CD4-positive, alpha-beta T cell treated with Interleukin-6 for 4 hours (primary cell): ENCODE data around the gene HSPA5.

Source experiments
- DNase-seq: peaks from one replicate; pipeline ENCODE4 v3.0.0-alpha.2; 2020; ENCODE audit warnings: mixed read lengths

Gene HSPA5

DNA sequence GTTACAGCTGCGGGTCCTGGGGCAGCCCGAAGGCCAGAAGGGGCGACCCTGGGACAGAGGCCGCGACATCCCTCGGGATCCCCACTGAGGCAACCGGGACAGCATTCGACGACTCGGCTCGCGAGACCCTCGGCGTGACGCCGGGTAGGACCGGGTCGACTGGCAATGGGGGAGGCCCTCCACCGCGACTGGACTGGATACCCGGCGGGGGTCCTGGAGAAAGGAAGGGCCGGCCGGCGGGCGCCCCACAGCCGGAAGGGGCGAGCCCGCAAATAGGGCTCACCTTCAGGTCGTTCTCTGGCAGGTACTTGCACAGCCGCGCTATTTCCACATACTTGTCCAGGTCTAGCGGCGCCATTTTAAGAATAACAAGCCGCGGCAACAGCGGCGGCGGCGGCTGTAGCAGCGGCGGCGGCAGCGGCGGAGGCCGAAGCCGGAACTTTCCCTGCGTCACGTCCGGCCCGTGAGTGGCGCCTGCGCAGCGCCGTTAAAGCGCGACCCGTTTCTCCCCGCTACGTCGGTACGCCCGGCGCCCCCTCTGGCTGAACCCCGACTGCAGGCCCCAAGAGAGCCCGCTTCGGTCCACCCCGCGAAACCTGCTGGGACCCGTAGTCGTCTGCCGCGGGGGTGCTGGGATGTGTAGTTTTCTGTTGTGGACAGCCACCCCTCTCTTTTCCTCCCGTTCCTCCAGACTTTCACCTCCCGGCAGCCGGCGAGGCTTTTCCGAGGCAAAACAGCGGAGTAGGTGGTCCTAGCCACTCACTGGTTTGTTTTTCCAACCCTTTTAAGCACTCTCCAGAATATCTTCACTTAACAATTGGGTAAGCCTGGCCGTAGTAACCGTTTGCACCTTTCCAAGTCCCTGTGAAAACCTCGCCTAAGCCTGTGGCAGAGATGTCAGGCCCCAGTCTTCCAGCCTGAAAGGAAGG is 51.5 kb downstream of the HSPA5 start, which contains the start of gene PPP6C:
Gene PPP6C, minus strand, starts transcription at position 443 of the 929 bp plus-strand sequence. Its CDS starts 85 bp downstream, at position 358.
- peak; percentile 98 for DNase-seq

DNA sequence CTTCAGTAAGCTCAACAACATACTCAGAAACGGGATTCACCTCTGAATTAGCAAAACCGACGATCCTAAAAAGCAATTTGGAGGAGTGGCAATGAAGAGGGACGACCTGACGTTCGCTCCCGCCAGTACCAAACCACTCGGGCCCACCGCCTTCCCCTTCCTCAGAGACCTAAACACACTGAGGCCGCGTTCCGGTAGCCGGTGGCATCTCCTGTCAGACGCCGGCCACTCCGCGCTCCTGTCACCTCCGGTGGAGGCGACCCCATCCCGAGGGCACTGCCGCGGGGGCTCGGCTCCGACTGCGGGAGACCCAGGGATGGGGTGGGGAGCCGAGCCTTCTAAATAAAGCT is 52.2 kb downstream of the HSPA5 start:
- peak; percentile 37 for DNase-seq
